Glutamatergic neuron (in vitro differentiated cells): ENCODE measurements around the gene RALGPS2. TPM values are rescaled to one million over a fixed set of nuclear protein-coding genes. Genes with fewer than 3 reads are reported as not detected.

ENCODE experiments used
- DNase-seq: peaks from one replicate; pipeline ENCODE4 v3.0.0; 2022
- H3K27ac Mint-ChIP-seq: one replicate; pipeline ENCODE4 v1.8.0; 2020; ENCODE audit warnings: mild to moderate bottlenecking, mixed read lengths, inconsistent platforms; ENCODE audit not compliant: unreplicated experiment
- H3K27me3 Mint-ChIP-seq: one replicate; pipeline ENCODE4 v1.8.0; 2020; ENCODE audit warnings: mild to moderate bottlenecking, moderate library complexity, mixed read lengths, inconsistent platforms; ENCODE audit not compliant: unreplicated experiment
- H3K36me3 Mint-ChIP-seq: one replicate; pipeline ENCODE4 v1.8.0; 2020; ENCODE audit warnings: mild to moderate bottlenecking, mixed read lengths, inconsistent platforms; ENCODE audit not compliant: unreplicated experiment
- H3K4me1 Mint-ChIP-seq: one replicate; pipeline ENCODE4 v1.8.0; 2020; ENCODE audit warnings: mild to moderate bottlenecking, low read depth, mixed read lengths, inconsistent platforms; ENCODE audit not compliant: unreplicated experiment
- H3K4me3 Mint-ChIP-seq: one replicate; pipeline ENCODE4 v1.8.0; 2020; ENCODE audit warnings: mild to moderate bottlenecking, mixed read lengths, inconsistent platforms; ENCODE audit not compliant: unreplicated experiment
- H3K9me3 Mint-ChIP-seq: one replicate; pipeline ENCODE4 v1.8.0; 2020; ENCODE audit warnings: mild to moderate bottlenecking, moderate library complexity, mixed read lengths, inconsistent platforms; ENCODE audit not compliant: unreplicated experiment
- CTCF ChIP-seq: fragments of 200-600 bp; sonication (generic); IDR thresholded peaks from one replicate; pipeline ENCODE4 v1.5.0; 2021; ENCODE audit not compliant: partially characterized antibody, unreplicated experiment
- total RNA-seq: library from RNA; stranded (reverse); fragmentation: NEBNext Ultra II Directional; extraction: Animal tissue kit (Norgen Biotek cat#: 25700); gene quantifications from one replicate; pipeline ENCODE4 v1.2.1, GENCODE V29; 2021; ENCODE audit not compliant: unreplicated experiment

Gene RALGPS2
- total RNA-seq, 1 donor from 2014 or later = 17.9 TPM

GRCh38 chr1:178806665-178807300 lies 81.7 kb downstream of the RALGPS2 start:
- H3K36me3 Mint-ChIP-seq = no peaks in the 10 kb centered on the region
- no peak overlapping the region for H3K27ac Mint-ChIP-seq
- DNase-seq = no peak
- no peak for TF ChIP-seq CTCF
- no peaks in the 10 kb centered on the region for H3K9me3 Mint-ChIP-seq
- no peak overlapping the region for H3K4me3 Mint-ChIP-seq
- no peaks in the 10 kb centered on the region for H3K4me1 Mint-ChIP-seq
- no peaks in the 10 kb centered on the region for H3K27me3 Mint-ChIP-seq

- Mint-ChIP-seq H3K27ac (no peak overlapping the region), H3K36me3 (no peaks in the 10 kb centered on the region), H3K4me3 (no peak overlapping the region), H3K4me1 (no peaks in the 10 kb centered on the region), H3K9me3 (no peaks in the 10 kb centered on the region), H3K27me3 (no peaks in the 10 kb centered on the region)
- DNase-seq = no peak
- no peak for TF ChIP-seq CTCF
Observed at GRCh38 chr1:178808529-178808928, 83.5 kb downstream of the RALGPS2 start.

GRCh38 chr1:178810585-178810984 lies 85.5 kb downstream of the RALGPS2 start:
- TF ChIP-seq CTCF = no peak
- Mint-ChIP-seq H3K27me3 (no peaks in the 10 kb centered on the region), H3K9me3 (no peaks in the 10 kb centered on the region), H3K36me3 (no peaks in the 10 kb centered on the region), H3K4me1 (no peaks in the 10 kb centered on the region), H3K27ac (no peak overlapping the region), H3K4me3 (no peak overlapping the region)
- no peak for DNase-seq

- no peak overlapping the region for H3K27ac Mint-ChIP-seq
- TF ChIP-seq CTCF = no peak
- H3K9me3 Mint-ChIP-seq = no peaks in the 10 kb centered on the region
- no peaks in the 10 kb centered on the region for H3K36me3 Mint-ChIP-seq
- no peak for DNase-seq
- no peaks in the 10 kb centered on the region for H3K4me1 Mint-ChIP-seq
- H3K27me3 Mint-ChIP-seq = no peaks in the 10 kb centered on the region
- H3K4me3 Mint-ChIP-seq = no peak overlapping the region
Observed at GRCh38 chr1:178818416-178818815, 93.4 kb downstream of the RALGPS2 start.

- Mint-ChIP-seq H3K4me1 (no peaks in the 10 kb centered on the region), H3K36me3 (no peaks in the 10 kb centered on the region), H3K27me3 (no peaks in the 10 kb centered on the region), H3K9me3 (no peaks in the 10 kb centered on the region), H3K4me3 (no peak overlapping the region), H3K27ac (no peak overlapping the region)
- no peak for TF ChIP-seq CTCF
- no peak for DNase-seq
Observed at GRCh38 chr1:178819123-178819522, 94.1 kb downstream of the RALGPS2 start.
